ENCODE results near the gene SLC39A11.
"Not testable (repeated sequence)": the region's sequence is repeated elsewhere in the genome, so short reads cannot be mapped to it uniquely, and the experiment has no call there.

SLC39A11 gene

GRCh38 chr17:73064084-73064938 lies 28.2 kb downstream of the SLC39A11 start:
- no peak overlapping the region for H3K4me3 ChIP-seq (ENCODE audit: low read length)
- H2AFZ ChIP-seq (ENCODE audit: low read depth, low read length) = no peak overlapping the region
- no peaks in the 10 kb centered on the region for H3K27me3 ChIP-seq (ENCODE audit: insufficient read depth, low read length)
- no peaks in the 10 kb centered on the region for H3K9me3 ChIP-seq (ENCODE audit: low read length)
- no peaks in the 10 kb centered on the region for H3K4me1 ChIP-seq (ENCODE audit: insufficient read depth, low read length)
- H3K36me3 ChIP-seq (ENCODE audit: insufficient read depth, low read length) = no peaks in the 10 kb centered on the region

- Histone ChIP-seq H3K36me3 (ENCODE audit: insufficient read depth, low read length) (no peaks in the 10 kb centered on the region), H3K4me1 (ENCODE audit: insufficient read depth, low read length) (no peaks in the 10 kb centered on the region), H2AFZ (ENCODE audit: low read depth, low read length) (no peak overlapping the region), H3K9me3 (ENCODE audit: low read length) (no peaks in the 10 kb centered on the region), H3K4me3 (ENCODE audit: low read length) (no peak overlapping the region), H3K27me3 (ENCODE audit: insufficient read depth, low read length) (no peaks in the 10 kb centered on the region)
These were observed 29.8 kb downstream of the SLC39A11 start for GRCh38 chr17:73062726-73063125.

GRCh38 chr17:73061161-73061560 lies 31.3 kb downstream of the SLC39A11 start:
- no peaks in the 10 kb centered on the region for H3K36me3 ChIP-seq (ENCODE audit: insufficient read depth, low read length)
- H3K4me3 ChIP-seq (ENCODE audit: low read length) = no peak overlapping the region
- no peaks in the 10 kb centered on the region for H3K27me3 ChIP-seq (ENCODE audit: insufficient read depth, low read length)
- H3K4me1 ChIP-seq (ENCODE audit: insufficient read depth, low read length) = no peaks in the 10 kb centered on the region
- H2AFZ ChIP-seq (ENCODE audit: low read depth, low read length) = no peak overlapping the region
- no peaks in the 10 kb centered on the region for H3K9me3 ChIP-seq (ENCODE audit: low read length)

GRCh38 chr17:73060721-73061120 lies 31.8 kb downstream of the SLC39A11 start:
- Histone ChIP-seq H3K9me3 (ENCODE audit: low read length) (no peaks in the 10 kb centered on the region), H3K36me3 (ENCODE audit: insufficient read depth, low read length) (no peaks in the 10 kb centered on the region), H3K4me1 (ENCODE audit: insufficient read depth, low read length) (no peaks in the 10 kb centered on the region), H3K4me3 (ENCODE audit: low read length) (no peak overlapping the region), H2AFZ (ENCODE audit: low read depth, low read length) (no peak overlapping the region), H3K27me3 (ENCODE audit: insufficient read depth, low read length) (no peaks in the 10 kb centered on the region)

GRCh38 chr17:73059713-73060112 lies 32.8 kb downstream of the SLC39A11 start:
- H3K27me3 ChIP-seq (ENCODE audit: insufficient read depth, low read length); H2AFZ ChIP-seq (ENCODE audit: low read depth, low read length); H3K4me3 ChIP-seq (ENCODE audit: low read length); H3K36me3 ChIP-seq (ENCODE audit: insufficient read depth, low read length); H3K9me3 ChIP-seq (ENCODE audit: low read length); H3K4me1 ChIP-seq (ENCODE audit: insufficient read depth, low read length): not testable (repeated sequence)

- no peak overlapping the region for H3K4me3 ChIP-seq (ENCODE audit: low read length)
- no peaks in the 10 kb centered on the region for H3K4me1 ChIP-seq (ENCODE audit: insufficient read depth, low read length)
- H2AFZ ChIP-seq (ENCODE audit: low read depth, low read length) = no peak overlapping the region
- no peaks in the 10 kb centered on the region for H3K27me3 ChIP-seq (ENCODE audit: insufficient read depth, low read length)
- H3K9me3 ChIP-seq (ENCODE audit: low read length) = no peaks in the 10 kb centered on the region
- no peaks in the 10 kb centered on the region for H3K36me3 ChIP-seq (ENCODE audit: insufficient read depth, low read length)
These were observed 34.5 kb downstream of the SLC39A11 start for GRCh38 chr17:73058022-73058421.

GRCh38 chr17:73057196-73057595 lies 35.3 kb downstream of the SLC39A11 start:
- Histone ChIP-seq H3K27me3 (ENCODE audit: insufficient read depth, low read length) (no peaks in the 10 kb centered on the region), H3K9me3 (ENCODE audit: low read length) (no peaks in the 10 kb centered on the region), H2AFZ (ENCODE audit: low read depth, low read length) (no peak overlapping the region), H3K36me3 (ENCODE audit: insufficient read depth, low read length) (no peaks in the 10 kb centered on the region), H3K4me3 (ENCODE audit: low read length) (no peak overlapping the region), H3K4me1 (ENCODE audit: insufficient read depth, low read length) (no peaks in the 10 kb centered on the region)

- Histone ChIP-seq H3K4me1 (ENCODE audit: insufficient read depth, low read length) (no peaks in the 10 kb centered on the region), H2AFZ (ENCODE audit: low read depth, low read length) (no peak overlapping the region), H3K9me3 (ENCODE audit: low read length) (no peaks in the 10 kb centered on the region), H3K27me3 (ENCODE audit: insufficient read depth, low read length) (no peaks in the 10 kb centered on the region), H3K4me3 (ENCODE audit: low read length) (no peak overlapping the region), H3K36me3 (ENCODE audit: insufficient read depth, low read length) (no peaks in the 10 kb centered on the region)
These were observed 39.6 kb downstream of the SLC39A11 start for GRCh38 chr17:73052923-73053322.

- Histone ChIP-seq H3K36me3 (ENCODE audit: insufficient read depth, low read length) (no peaks in the 10 kb centered on the region), H3K4me1 (ENCODE audit: insufficient read depth, low read length) (no peaks in the 10 kb centered on the region), H3K9me3 (ENCODE audit: low read length) (no peaks in the 10 kb centered on the region), H2AFZ (ENCODE audit: low read depth, low read length) (no peak overlapping the region), H3K27me3 (ENCODE audit: insufficient read depth, low read length) (no peaks in the 10 kb centered on the region), H3K4me3 (ENCODE audit: low read length) (no peak overlapping the region)
These were observed 41.7 kb downstream of the SLC39A11 start for GRCh38 chr17:73050797-73051196.

GRCh38 chr17:73048170-73048569 lies 44.3 kb downstream of the SLC39A11 start:
- no peaks in the 10 kb centered on the region for H3K27me3 ChIP-seq (ENCODE audit: insufficient read depth, low read length)
- no peak overlapping the region for H3K4me3 ChIP-seq (ENCODE audit: low read length)
- no peaks in the 10 kb centered on the region for H3K36me3 ChIP-seq (ENCODE audit: insufficient read depth, low read length)
- H3K9me3 ChIP-seq (ENCODE audit: low read length) = no peaks in the 10 kb centered on the region
- no peak overlapping the region for H2AFZ ChIP-seq (ENCODE audit: low read depth, low read length)
- no peaks in the 10 kb centered on the region for H3K4me1 ChIP-seq (ENCODE audit: insufficient read depth, low read length)

GRCh38 chr17:73045724-73046123 lies 46.8 kb downstream of the SLC39A11 start:
- H3K9me3 ChIP-seq (ENCODE audit: low read length) = no peaks in the 10 kb centered on the region
- no peaks in the 10 kb centered on the region for H3K4me1 ChIP-seq (ENCODE audit: insufficient read depth, low read length)
- no peak overlapping the region for H3K4me3 ChIP-seq (ENCODE audit: low read length)
- no peaks in the 10 kb centered on the region for H3K27me3 ChIP-seq (ENCODE audit: insufficient read depth, low read length)
- H2AFZ ChIP-seq (ENCODE audit: low read depth, low read length) = no peak overlapping the region
- no peaks in the 10 kb centered on the region for H3K36me3 ChIP-seq (ENCODE audit: insufficient read depth, low read length)

GRCh38 chr17:73043686-73044581 lies 48.6 kb downstream of the SLC39A11 start:
- Histone ChIP-seq H3K36me3 (ENCODE audit: insufficient read depth, low read length) (no peaks in the 10 kb centered on the region), H2AFZ (ENCODE audit: low read depth, low read length) (no peak overlapping the region), H3K27me3 (ENCODE audit: insufficient read depth, low read length) (no peaks in the 10 kb centered on the region), H3K4me3 (ENCODE audit: low read length) (no peak overlapping the region), H3K4me1 (ENCODE audit: insufficient read depth, low read length) (no peaks in the 10 kb centered on the region), H3K9me3 (ENCODE audit: low read length) (no peaks in the 10 kb centered on the region)

All from neuron (in vitro differentiated cells).